ENCODE results near the gene PDAP1. TPM values are rescaled to one million over a fixed set of nuclear protein-coding genes. Genes with fewer than 3 reads are reported as not detected.

PDAP1 gene
- total and polyA plus RNA-seq, 5 donors, result 85.9 to 167 (median 90.7) TPM

DNA sequence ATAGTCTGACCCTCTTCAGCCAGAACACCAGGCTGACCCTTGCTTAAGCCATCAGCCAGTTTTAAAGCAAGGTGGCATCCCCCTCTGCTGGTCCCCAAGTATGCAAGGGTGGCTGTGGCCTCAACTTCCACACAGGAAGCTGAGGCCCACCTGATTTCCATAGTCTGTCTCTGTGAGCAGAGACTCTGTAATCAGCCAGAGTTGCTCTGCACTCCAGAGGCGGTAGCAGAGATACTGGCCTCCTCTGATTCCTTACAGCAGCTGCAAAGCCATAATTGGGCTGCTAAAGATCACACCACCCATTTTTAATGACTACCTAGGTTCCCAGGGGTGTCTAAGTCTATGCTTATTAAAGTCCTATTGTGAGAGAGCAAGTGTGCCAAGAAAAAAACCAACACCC lies 1.8 kb downstream of the PDAP1 start:
- Histone ChIP-seq H3K9me3 (ENCODE audit: control insufficient read depth, low read length) (no peaks in the 10 kb centered on the region), H3K27me3 (ENCODE audit: control insufficient read depth, insufficient read depth) (no peaks in the 10 kb centered on the region), H3K4me3 (ENCODE audit: low read length) (no peak overlapping the region), H3K27ac (ENCODE audit: low read length) (no peak overlapping the region), H3K4me1 (ENCODE audit: control insufficient read depth, insufficient read depth, low read length) (peaks cover 7% of the 10 kb centered on the region)
- intact Hi-C loops (cut with DNase I), result no loop called here
- WGBS, result 66% methylated on average over 1 of the region's 1 CpG
- DNase-seq (peak in 1 of 3 donors; percentile 4), ATAC-seq (no peak)

DNA sequence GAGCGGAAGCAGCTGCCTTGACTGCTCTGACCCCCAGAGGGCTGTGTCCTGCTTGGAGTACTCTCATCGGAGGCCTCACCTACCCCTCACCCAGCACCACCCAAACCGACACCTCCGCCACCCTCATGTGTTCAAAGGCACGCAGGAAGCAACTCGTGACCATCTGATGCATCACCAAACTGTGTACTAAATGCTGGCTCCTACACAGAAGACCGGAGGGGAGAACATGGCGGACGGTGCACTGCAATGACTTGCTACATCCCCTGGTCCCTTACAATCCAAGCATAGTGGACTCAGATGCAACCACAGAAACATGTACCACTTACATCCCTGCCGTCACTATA lies 3.4 kb downstream of the PDAP1 start:
- H3K9me3 ChIP-seq (ENCODE audit: control insufficient read depth, low read length), result no peaks in the 10 kb centered on the region
- intact Hi-C loops (cut with DNase I), result no loop called here

DNA sequence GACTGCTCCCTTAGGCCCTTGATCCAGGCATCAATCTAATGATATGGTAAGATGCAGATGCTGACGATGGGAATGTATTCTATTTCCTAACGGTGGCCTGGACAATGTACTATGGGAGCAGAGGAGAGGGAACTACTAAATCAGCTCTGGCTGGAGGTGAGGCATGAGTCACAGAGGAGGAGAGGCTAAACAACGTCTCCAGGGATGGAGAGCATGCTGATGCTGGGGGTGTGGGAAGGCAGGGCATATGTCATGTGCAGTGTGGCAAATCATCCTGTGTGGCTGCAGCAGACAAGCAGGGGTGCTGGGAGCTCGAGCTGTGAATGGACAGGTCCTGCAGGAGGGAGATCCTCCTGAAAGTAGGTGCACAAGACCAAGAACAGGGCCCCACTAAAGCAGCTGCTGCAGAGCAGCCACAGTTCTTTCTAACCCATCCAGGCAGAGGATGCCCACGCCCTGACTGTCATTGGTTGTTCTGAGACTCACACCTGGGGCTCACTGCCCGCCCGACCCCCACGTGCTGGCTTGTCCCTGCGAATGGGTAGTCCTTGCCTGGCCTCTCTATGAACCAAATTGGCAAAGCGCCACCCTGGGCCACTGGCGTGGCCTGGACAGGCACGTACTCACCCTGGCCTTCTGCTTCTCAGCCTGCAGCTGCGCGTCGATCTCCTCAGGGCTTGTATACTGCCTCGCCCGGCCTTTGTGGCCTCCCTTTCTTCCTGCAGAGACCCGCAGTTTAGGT lies 4.0 kb downstream of the PDAP1 start:
- WGBS, result 78% methylated on average over 18 of the region's 18 CpGs
- Histone ChIP-seq H3K27ac (ENCODE audit: low read length) (no peak overlapping the region), H3K9me3 (ENCODE audit: control insufficient read depth, low read length) (no peaks in the 10 kb centered on the region), H3K27me3 (ENCODE audit: control insufficient read depth, insufficient read depth) (no peaks in the 10 kb centered on the region), H3K4me1 (ENCODE audit: control insufficient read depth, insufficient read depth, low read length) (peaks cover 3% of the 10 kb centered on the region), H3K4me3 (ENCODE audit: low read length) (no peak overlapping the region)
- ATAC-seq (no peak), DNase-seq (peak in 2 of 3 donors; percentile 58 to 67)
- intact Hi-C loops (cut with DNase I), result no loop called here

More for the DNA sequence above, 3.4 kb downstream of the PDAP1 start:
- DNase-seq, result peak in 2 of 3 donors; percentile 41 to 51
- Histone ChIP-seq H3K4me3 (ENCODE audit: low read length) (no peak overlapping the region), H3K4me1 (ENCODE audit: control insufficient read depth, insufficient read depth, low read length) (peaks cover 6% of the 10 kb centered on the region), H3K27me3 (ENCODE audit: control insufficient read depth, insufficient read depth) (no peaks in the 10 kb centered on the region), H3K27ac (ENCODE audit: low read length) (no peak overlapping the region)
- WGBS, result 93% methylated on average over 10 of the region's 10 CpGs
- no peak for ATAC-seq

DNA sequence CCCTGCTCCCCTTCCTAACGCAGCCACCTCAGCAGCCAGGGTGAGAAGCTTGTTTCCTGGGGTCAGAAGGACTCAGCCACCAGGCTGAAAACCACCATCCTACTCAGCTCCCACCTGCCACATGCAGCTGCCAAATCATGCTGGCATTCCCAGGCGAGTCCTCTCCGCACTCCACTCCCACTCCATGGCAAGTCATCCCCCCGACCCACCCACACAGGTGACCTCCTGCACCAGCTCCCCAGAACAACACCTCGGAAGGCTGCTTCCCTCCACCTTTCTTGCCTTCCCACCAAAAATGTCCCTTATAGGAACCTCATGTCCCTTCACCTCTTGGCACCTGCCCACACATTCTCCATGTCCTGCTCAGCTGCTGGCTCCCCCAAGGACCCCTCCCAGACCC lies 4.6 kb downstream of the PDAP1 start:
- DNase-seq (peak in 2 of 3 donors; percentile 33 to 35), ATAC-seq (no peak)
- H3K27me3 ChIP-seq (ENCODE audit: control insufficient read depth, insufficient read depth), result no peaks in the 10 kb centered on the region
- intact Hi-C loops (cut with DNase I), result no loop called here
- no peak overlapping the region for H3K4me3 ChIP-seq (ENCODE audit: low read length)
- H3K27ac ChIP-seq (ENCODE audit: low read length), result no peak overlapping the region
- H3K4me1 ChIP-seq (ENCODE audit: control insufficient read depth, insufficient read depth, low read length), result peaks cover 3% of the 10 kb centered on the region
- H3K9me3 ChIP-seq (ENCODE audit: control insufficient read depth, low read length), result no peaks in the 10 kb centered on the region
- 93% methylated on average over 5 of the region's 5 CpGs for WGBS

DNA sequence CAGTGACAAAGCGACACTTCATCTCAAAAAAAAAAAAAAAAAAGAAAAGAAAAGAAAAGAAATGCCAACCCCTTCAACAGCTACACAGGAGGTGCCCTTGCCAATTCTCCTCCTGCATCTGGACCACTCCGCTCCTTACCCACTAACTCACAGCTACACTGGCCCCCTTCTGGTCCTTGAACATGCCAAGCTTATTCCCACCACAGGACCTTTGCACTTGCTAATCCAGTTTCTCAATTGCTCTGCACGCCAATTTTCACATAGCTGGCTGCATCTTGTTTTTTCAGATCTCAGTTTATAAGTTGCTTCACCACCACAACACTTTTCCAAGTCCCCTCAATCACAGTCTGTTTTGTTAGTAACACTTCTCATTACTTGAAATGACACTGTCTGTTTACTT lies 5.5 kb downstream of the PDAP1 start:
- Histone ChIP-seq H3K9me3 (ENCODE audit: control insufficient read depth, low read length) (no peaks in the 10 kb centered on the region), H3K27me3 (ENCODE audit: control insufficient read depth, insufficient read depth) (no peaks in the 10 kb centered on the region), H3K4me3 (ENCODE audit: low read length) (no peak overlapping the region), H3K27ac (ENCODE audit: low read length) (no peak overlapping the region), H3K4me1 (ENCODE audit: control insufficient read depth, insufficient read depth, low read length) (peaks cover 3% of the 10 kb centered on the region)
- intact Hi-C loops (cut with DNase I), result no loop called here
- ATAC-seq (no peak), DNase-seq (no peak)
- WGBS, result 98% methylated on average over 3 of the region's 3 CpGs

DNA sequence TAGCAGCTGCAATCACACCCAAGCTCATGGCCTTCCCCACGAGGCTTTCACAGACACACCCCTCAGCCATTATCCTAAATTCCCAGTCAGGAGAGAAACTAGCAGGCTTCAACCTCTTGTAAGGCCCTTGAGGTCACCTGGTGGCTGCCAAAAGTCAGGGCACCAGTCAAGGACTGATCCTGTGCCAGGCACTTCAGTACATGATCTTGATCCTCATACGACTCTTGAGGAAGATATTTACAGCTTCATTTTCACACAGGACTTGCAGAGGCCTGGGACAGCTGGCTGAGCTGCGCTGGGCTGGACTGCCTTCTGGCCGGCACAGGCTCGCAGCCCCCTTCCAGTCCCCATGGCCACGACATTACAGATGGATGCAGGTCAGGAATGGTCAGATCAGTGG lies 8.8 kb downstream of the PDAP1 start:
- intact Hi-C loops (cut with DNase I), result no loop called here
- no peaks in the 10 kb centered on the region for H3K27me3 ChIP-seq (ENCODE audit: control insufficient read depth, insufficient read depth)
- no peak for ATAC-seq
- DNase-seq, result peak in 2 of 3 donors; percentile 6 to 32
- H3K9me3 ChIP-seq (ENCODE audit: control insufficient read depth, low read length), result no peaks in the 10 kb centered on the region
- H3K4me3 ChIP-seq (ENCODE audit: low read length), result no peak overlapping the region
- 72% methylated on average over 6 of the region's 6 CpGs for WGBS
- no peak overlapping the region for H3K27ac ChIP-seq (ENCODE audit: low read length)
- H3K4me1 ChIP-seq (ENCODE audit: control insufficient read depth, insufficient read depth, low read length), result no peaks in the 10 kb centered on the region

DNA sequence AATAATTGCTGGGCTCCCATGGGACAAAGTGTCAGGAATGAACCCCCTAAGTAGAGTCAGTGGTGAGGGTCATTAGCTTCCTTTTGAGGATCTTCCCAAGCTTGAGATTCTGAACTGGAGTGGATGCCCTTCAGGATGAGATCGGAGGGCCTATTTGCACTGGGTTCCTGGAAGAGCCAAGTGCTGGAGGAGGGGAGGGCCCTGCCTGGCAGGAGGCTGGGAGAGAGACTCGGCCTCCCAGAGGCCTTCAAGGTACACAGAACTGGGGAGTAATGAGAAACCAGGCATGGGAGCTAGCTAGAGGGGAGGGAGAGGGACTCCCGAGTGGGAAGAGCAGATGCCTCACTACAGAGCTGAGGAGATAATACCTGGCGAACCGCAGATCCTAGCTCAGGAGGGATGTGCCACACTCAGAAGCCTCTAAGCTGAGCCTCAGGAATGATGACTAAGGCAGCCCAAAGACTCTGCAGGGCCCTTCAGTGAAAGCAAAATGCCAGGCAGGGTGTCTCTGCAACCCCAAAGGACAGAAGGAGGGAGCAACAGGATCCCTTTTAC lies 9.4 kb downstream of the PDAP1 start:
- WGBS, result 73% methylated on average over 5 of the region's 5 CpGs
- no peak overlapping the region for H3K27ac ChIP-seq (ENCODE audit: low read length)
- no peaks in the 10 kb centered on the region for H3K9me3 ChIP-seq (ENCODE audit: control insufficient read depth, low read length)
- H3K27me3 ChIP-seq (ENCODE audit: control insufficient read depth, insufficient read depth), result no peaks in the 10 kb centered on the region
- ATAC-seq (no peak), DNase-seq (peak in 2 of 3 donors; percentile 8 to 20)
- H3K4me3 ChIP-seq (ENCODE audit: low read length), result no peak overlapping the region
- no peaks in the 10 kb centered on the region for H3K4me1 ChIP-seq (ENCODE audit: control insufficient read depth, insufficient read depth, low read length)
- intact Hi-C loops (cut with DNase I), result no loop called here

DNA sequence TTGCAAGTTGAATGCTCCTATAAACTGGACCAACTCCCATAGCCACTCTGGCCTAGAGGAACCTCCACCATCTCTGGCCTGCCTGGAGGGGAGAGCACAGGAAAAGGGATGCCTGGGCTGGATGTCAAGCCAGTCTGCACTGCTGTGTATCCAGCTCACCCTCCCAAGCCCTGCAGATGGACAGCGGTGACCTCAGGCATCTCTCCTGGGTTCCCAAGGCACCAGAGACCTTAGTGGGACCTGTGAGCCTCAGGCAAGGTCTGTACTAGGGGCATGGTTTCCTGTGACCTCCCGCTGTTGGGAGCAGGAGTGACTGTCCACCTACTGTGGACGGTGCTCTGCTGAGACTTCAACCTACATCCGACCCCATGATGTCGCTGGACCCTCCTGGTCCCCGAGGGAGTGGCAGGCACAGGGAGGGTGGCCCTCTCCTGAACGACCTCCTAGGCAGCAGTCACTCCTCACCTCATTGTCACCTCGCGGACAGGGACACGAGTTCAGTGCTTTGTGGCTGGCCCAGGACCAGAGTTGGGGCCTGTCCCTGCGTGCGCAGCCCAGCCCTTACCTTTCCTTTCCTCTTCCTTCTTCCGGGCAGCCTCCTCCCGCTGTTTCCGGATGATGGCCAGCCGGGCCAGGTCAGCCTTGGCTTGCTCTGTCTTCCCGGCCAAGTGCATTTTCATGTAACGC lies 11.0 kb downstream of the PDAP1 start:
- ATAC-seq (no peak), DNase-seq (peak in 2 of 3 donors; percentile 47 to 54)
- Histone ChIP-seq H3K27me3 (ENCODE audit: control insufficient read depth, insufficient read depth) (no peaks in the 10 kb centered on the region), H3K27ac (ENCODE audit: low read length) (no peak overlapping the region), H3K9me3 (ENCODE audit: control insufficient read depth, low read length) (no peaks in the 10 kb centered on the region), H3K4me1 (ENCODE audit: control insufficient read depth, insufficient read depth, low read length) (no peaks in the 10 kb centered on the region), H3K4me3 (ENCODE audit: low read length) (no peak overlapping the region)
- intact Hi-C loops (cut with DNase I), result no loop called here
- 75% methylated on average over 18 of the region's 18 CpGs for WGBS

DNA sequence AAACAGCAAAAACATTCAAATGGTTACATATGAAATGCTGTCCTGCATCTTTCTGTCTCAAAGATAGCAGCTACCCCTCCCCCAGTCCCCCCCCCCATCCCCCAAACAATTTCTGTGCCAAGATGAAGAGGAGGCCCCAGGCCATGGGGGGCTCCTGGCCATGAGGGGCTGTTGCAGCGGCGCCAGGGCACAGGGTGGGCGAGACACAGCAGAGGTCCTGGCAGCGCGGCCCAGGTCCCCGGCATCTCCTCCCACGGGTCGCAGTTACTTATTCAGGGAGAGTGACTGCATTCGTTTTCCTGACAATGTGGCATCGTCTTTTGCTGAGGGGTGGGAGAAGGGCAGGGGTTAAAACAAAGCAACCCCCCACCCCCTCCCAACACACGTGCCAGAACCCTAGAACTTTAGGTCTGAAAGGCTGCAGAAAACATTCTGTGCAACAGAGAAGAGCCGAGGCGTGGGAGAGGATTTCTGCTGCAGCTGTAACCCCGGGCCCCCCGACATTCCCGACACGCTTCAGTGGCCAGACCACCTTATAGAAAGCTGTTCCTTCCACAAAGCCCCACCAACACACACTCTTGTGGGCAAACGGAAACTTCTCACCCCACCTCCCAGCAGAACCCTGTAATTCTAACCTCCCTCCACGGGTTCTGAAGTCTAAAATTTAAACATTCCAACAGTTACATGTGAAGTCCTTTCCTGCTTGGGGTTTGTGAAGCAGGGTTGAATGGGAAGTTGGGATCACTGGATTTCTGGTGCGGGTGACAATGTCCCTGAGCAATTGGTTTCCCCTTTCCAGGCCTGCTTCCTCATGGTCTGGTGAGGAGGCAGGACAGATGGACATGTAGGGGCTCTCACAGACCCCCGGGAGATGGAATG lies 11.7 kb downstream of the PDAP1 start:
- 74% methylated on average over 21 of the region's 21 CpGs for WGBS
- Histone ChIP-seq H3K4me1 (ENCODE audit: control insufficient read depth, insufficient read depth, low read length) (no peaks in the 10 kb centered on the region), H3K4me3 (ENCODE audit: low read length) (no peak overlapping the region), H3K27me3 (ENCODE audit: control insufficient read depth, insufficient read depth) (no peaks in the 10 kb centered on the region), H3K27ac (ENCODE audit: low read length) (no peak overlapping the region), H3K9me3 (ENCODE audit: control insufficient read depth, low read length) (no peaks in the 10 kb centered on the region)
- ATAC-seq, result no peak
- intact Hi-C loops (cut with DNase I), result no loop called here
- DNase-seq, result peak in 2 of 3 donors; percentile 18 to 50

DNA sequence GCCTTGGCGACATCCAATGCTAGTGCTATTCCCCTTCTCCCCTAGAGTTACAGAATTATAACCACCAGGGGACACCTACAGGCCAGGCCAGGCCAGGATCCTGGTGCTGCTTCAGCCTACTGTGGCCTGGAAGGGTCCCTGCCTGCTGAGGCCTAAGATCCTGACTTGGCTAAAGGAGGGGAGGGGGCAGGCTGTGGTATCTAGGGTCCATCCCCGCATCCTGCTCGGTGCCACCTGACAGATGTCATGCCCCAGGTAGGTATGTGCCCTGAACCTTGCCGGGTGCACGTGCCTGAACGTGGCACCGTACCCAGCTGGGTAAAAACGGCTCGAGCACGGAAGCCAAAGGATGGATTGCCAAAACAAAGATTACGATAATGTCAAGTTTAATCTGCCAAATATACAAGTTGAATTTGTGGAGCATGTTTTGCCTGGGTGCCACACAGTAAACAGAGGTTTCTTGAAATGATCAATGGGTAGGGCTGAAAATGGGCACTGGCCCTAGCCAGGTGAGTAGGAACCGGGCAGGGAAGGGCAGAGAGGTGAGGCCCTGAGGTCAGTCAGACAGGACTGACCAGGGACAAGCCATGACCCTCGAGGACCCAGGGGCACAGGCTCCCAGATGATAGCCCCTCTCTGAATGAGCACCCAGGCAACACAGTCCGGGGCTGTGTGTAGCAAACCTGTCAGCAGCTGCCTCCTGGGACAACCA lies 12.6 kb downstream of the PDAP1 start:
- H3K27me3 ChIP-seq (ENCODE audit: control insufficient read depth, insufficient read depth), result no peaks in the 10 kb centered on the region
- H3K4me3 ChIP-seq (ENCODE audit: low read length), result no peak overlapping the region
- 79% methylated on average over 14 of the region's 14 CpGs for WGBS
- peak in 2 of 3 donors; percentile 45 to 48 for DNase-seq
- intact Hi-C loops (cut with DNase I), result no loop called here
- H3K9me3 ChIP-seq (ENCODE audit: control insufficient read depth, low read length), result no peaks in the 10 kb centered on the region
- H3K27ac ChIP-seq (ENCODE audit: low read length), result no peak overlapping the region
- H3K4me1 ChIP-seq (ENCODE audit: control insufficient read depth, insufficient read depth, low read length), result no peaks in the 10 kb centered on the region
- no peak for ATAC-seq
